Measurements from ENCODE around the gene CORO2B.

Gene CORO2B

GRCh38 chr15:68565726-68566125 lies 13.1 kb upstream of the CORO2B start:
- H3K4me3 ChIP-seq (ENCODE audit: low read depth, low read length) = no peak overlapping the region
- H3K36me3 ChIP-seq (replicated peaks) = no peaks in the 10 kb centered on the region
- no peaks in the 10 kb centered on the region for H3K27me3 ChIP-seq (replicated peaks)
- H3K27ac ChIP-seq = no peak overlapping the region
- DNase-seq = no peak
- no peak for TF ChIP-seq CTCF (IDR thresholded peaks at IDR 0.05; ENCODE audit: low read depth, low read length, missing control alignments)
- in situ Hi-C loops (cut with HindIII; ENCODE audit: low pct_ligation_motif_present, low sequenced_read_pairs) = no loop called here

DNA sequence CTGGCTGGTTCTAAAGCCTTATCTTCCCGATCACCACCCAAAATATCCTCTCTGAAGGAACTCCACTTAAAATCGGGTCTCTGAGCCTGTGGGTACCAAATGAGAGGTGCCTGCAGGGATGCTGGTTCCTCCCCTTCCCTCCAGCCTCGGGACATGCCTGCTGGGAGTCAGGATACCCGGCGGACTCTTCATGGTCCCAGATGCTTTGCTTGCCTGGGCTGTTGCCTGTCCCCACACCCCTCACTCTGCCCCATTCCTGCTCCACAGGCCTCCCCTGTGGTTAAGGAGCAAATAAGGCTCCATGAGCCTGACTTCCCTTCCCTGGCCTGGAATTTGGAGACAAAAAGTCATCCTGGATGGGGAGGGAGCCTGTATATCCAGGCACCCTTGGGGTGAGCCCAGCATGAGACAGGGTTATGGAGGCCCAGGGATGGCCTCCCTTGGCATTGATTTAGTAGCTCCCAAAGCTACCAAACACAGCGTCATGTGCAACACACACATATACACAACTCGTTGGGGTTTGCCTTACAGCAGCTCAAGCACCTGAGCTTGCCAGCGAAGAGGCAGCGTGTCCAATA lies 12.3 kb upstream of the CORO2B start:
- in situ Hi-C loops (cut with HindIII; ENCODE audit: low pct_ligation_motif_present, low sequenced_read_pairs) = no loop called here
- DNase-seq = no peak
- TF ChIP-seq CTCF (IDR thresholded peaks at IDR 0.05; ENCODE audit: low read depth, low read length, missing control alignments) = no peak
- no peak overlapping the region for H3K4me3 ChIP-seq (ENCODE audit: low read depth, low read length)
- H3K27ac ChIP-seq = no peak overlapping the region
- H3K36me3 ChIP-seq (replicated peaks) = no peaks in the 10 kb centered on the region
- H3K27me3 ChIP-seq (replicated peaks) = no peaks in the 10 kb centered on the region

- no peak for TF ChIP-seq CTCF (IDR thresholded peaks at IDR 0.05; ENCODE audit: low read depth, low read length, missing control alignments)
- no peak overlapping the region for H3K27ac ChIP-seq
- in situ Hi-C loops (cut with HindIII; ENCODE audit: low pct_ligation_motif_present, low sequenced_read_pairs) = no loop called here
- H3K36me3 ChIP-seq (replicated peaks) = no peaks in the 10 kb centered on the region
- no peak for DNase-seq
- no peak overlapping the region for H3K4me3 ChIP-seq (ENCODE audit: low read depth, low read length)
- no peaks in the 10 kb centered on the region for H3K27me3 ChIP-seq (replicated peaks)
Observed at GRCh38 chr15:68567345-68567744, 11.4 kb upstream of the CORO2B start.

DNA sequence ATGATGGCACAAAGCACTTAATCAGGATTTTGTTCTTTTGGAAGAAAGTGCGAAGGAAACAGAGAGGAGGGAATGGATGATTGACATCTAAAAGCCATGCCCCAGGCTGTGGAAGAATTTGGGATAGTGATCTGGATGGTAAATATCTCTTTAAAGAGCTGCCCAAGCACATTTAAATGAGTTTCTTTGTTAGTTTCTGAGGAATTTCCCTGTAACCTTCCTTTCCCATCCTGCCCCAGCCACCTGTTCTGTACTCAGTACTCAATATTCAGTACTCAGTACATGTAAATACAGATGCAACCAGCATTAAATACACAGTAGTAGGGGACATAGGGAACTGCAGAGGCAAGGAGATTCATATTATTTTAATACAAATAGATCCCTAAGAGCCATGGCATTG lies 7.8 kb upstream of the CORO2B start:
- TF ChIP-seq CTCF (IDR thresholded peaks at IDR 0.05; ENCODE audit: low read depth, low read length, missing control alignments) = no peak

GRCh38 chr15:68571582-68571981 lies 7.2 kb upstream of the CORO2B start:
- Histone ChIP-seq H3K36me3 (replicated peaks) (no peaks in the 10 kb centered on the region), H3K27ac (no peak overlapping the region), H3K4me3 (ENCODE audit: low read depth, low read length) (no peak overlapping the region), H3K27me3 (replicated peaks) (peaks cover 2% of the 10 kb centered on the region)
- TF ChIP-seq CTCF (IDR thresholded peaks at IDR 0.05; ENCODE audit: low read depth, low read length, missing control alignments) = no peak
- DNase-seq = no peak
- in situ Hi-C loops (cut with HindIII; ENCODE audit: low pct_ligation_motif_present, low sequenced_read_pairs) = no loop called here

More for the DNA sequence above, 7.8 kb upstream of the CORO2B start:
- no peak for DNase-seq
- in situ Hi-C loops (cut with HindIII; ENCODE audit: low pct_ligation_motif_present, low sequenced_read_pairs) = no loop called here
- Histone ChIP-seq H3K27me3 (replicated peaks) (peaks cover 2% of the 10 kb centered on the region), H3K36me3 (replicated peaks) (no peaks in the 10 kb centered on the region), H3K27ac (no peak overlapping the region), H3K4me3 (ENCODE audit: low read depth, low read length) (no peak overlapping the region)

DNA sequence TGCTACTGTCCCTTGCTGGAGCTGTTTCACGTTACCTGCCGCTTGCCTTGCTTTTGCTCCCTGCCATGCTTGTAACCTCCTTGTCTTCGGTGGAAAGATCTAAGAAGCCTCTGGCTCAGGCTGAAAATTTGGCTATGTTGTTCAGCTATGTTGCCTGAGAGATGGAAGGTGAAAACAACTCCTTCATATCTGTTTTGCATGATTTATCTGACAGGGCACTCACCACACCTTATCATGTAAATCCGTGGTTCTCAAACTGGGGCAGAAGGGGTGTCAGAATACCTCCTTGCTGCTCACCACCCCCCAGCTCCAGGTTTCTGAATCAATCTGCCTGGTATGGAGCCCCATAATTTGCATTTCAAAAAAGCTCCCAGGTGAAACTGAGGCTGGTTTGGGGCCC lies 6.5 kb upstream of the CORO2B start:
- H3K4me3 ChIP-seq (ENCODE audit: low read depth, low read length) = no peak overlapping the region
- H3K27me3 ChIP-seq (replicated peaks) = peaks cover 2% of the 10 kb centered on the region
- no peak for TF ChIP-seq CTCF (IDR thresholded peaks at IDR 0.05; ENCODE audit: low read depth, low read length, missing control alignments)
- H3K36me3 ChIP-seq (replicated peaks) = no peaks in the 10 kb centered on the region
- no peak for DNase-seq
- in situ Hi-C loops (cut with HindIII; ENCODE audit: low pct_ligation_motif_present, low sequenced_read_pairs) = no loop called here
- no peak overlapping the region for H3K27ac ChIP-seq
